Measurements from ENCODE around the gene METRNL. TPM values are rescaled to one million over a fixed set of nuclear protein-coding genes. Genes with fewer than 3 reads are reported as not detected.

Gene METRNL
- total and polyA plus RNA-seq, 8 donors, result 11.1 to 28.3 (median 18.0) TPM

GRCh38 chr17:83115202-83115651, 35.8 kb downstream of the METRNL start:
- no peaks in the 10 kb centered on the region for H3K9me3 ChIP-seq
- no peaks in the 10 kb centered on the region for H3K36me3 ChIP-seq
- TF ChIP-seq CTCF (IDR thresholded peaks at IDR 0.05), result no peak
- intact Hi-C loops (cut with DNase I), result no loop called here
- H3K4me3 ChIP-seq, result no peak overlapping the region
- DNase-seq (no peak), FAIRE-seq (no peak), ATAC-seq (no peak)
- no peak overlapping the region for H3K27ac ChIP-seq
- no peaks in the 10 kb centered on the region for H3K27me3 ChIP-seq
- 82 to 85% methylated on average over 19 of the region's 19 CpGs for WGBS, 2 donors
- no peaks in the 10 kb centered on the region for H3K4me1 ChIP-seq

- 73 to 86% methylated on average over 14 to 18 of the region's 18 CpGs for WGBS, 2 donors
- no peak for DNase-seq
- no peak for TF ChIP-seq CTCF (IDR thresholded peaks at IDR 0.05)
- no peaks in the 10 kb centered on the region for H3K9me3 ChIP-seq
- no peak overlapping the region for H3K27ac ChIP-seq
- no peaks in the 10 kb centered on the region for H3K27me3 ChIP-seq
- H3K4me3 ChIP-seq, result no peak overlapping the region
- no peaks in the 10 kb centered on the region for H3K4me1 ChIP-seq
- no peak for ATAC-seq
- intact Hi-C loops (cut with DNase I), result no loop called here
- no peaks in the 10 kb centered on the region for H3K36me3 ChIP-seq
- FAIRE-seq, result no peak
Observed at GRCh38 chr17:83115832-83116231, 36.4 kb downstream of the METRNL start.

GRCh38 chr17:83116311-83116771, 36.9 kb downstream of the METRNL start:
- Histone ChIP-seq H3K27ac (no peak overlapping the region), H3K4me3 (no peak overlapping the region), H3K9me3 (no peaks in the 10 kb centered on the region), H3K4me1 (no peaks in the 10 kb centered on the region), H3K27me3 (no peaks in the 10 kb centered on the region), H3K36me3 (no peaks in the 10 kb centered on the region)
- no peak for FAIRE-seq
- 78 to 86% methylated on average over 23 of the region's 23 CpGs for WGBS, 2 donors
- ATAC-seq, result no peak
- no peak for TF ChIP-seq CTCF (IDR thresholded peaks at IDR 0.05)
- no peak for DNase-seq
- intact Hi-C loops (cut with DNase I), result no loop called here

- Histone ChIP-seq H3K27me3 (peaks cover 0 to under 1% (median 0%) of the 10 kb centered on the region in 4 donors), H3K4me3 (no peak overlapping the region), H3K36me3 (no peaks in the 10 kb centered on the region), H3K4me1 (no peaks in the 10 kb centered on the region), H3K9me3 (no peaks in the 10 kb centered on the region), H3K27ac (no peak overlapping the region)
- ATAC-seq (no peak), DNase-seq (peak in 2 of 6 donors; percentile 10 to 30), FAIRE-seq (no peak)
- intact Hi-C loops (cut with DNase I), result no loop called here
- 81 to 85% methylated on average over 21 of the region's 21 CpGs for WGBS, 2 donors
- no peak for TF ChIP-seq CTCF (IDR thresholded peaks at IDR 0.05)
Observed at GRCh38 chr17:83116783-83117555, 37.6 kb downstream of the METRNL start.

- no peak overlapping the region for H3K27ac ChIP-seq
- no peaks in the 10 kb centered on the region for H3K4me1 ChIP-seq
- ATAC-seq (no peak), DNase-seq (peak in 1 of 6 donors; percentile 2), FAIRE-seq (no peak)
- intact Hi-C loops (cut with DNase I), result no loop called here
- H3K27me3 ChIP-seq, result peaks cover 0 to 3% (median 0%) of the 10 kb centered on the region in 4 donors
- H3K36me3 ChIP-seq, result no peaks in the 10 kb centered on the region
- H3K4me3 ChIP-seq, result no peak overlapping the region
- no peaks in the 10 kb centered on the region for H3K9me3 ChIP-seq
- TF ChIP-seq CTCF (IDR thresholded peaks at IDR 0.05), result no peak
- 75 to 79% methylated on average over 5 of the region's 5 CpGs for WGBS, 2 donors
Observed at GRCh38 chr17:83117583-83117982, 38.2 kb downstream of the METRNL start.

Measured in pancreas (tissue), 10 donors.